Gastroesophageal sphincter (tissue), 3 donors: ENCODE results near the gene TIMM22.

Experiments
- POLR2A ChIP-seq, 2 donors: fragments of 450-650 bp; IDR thresholded peaks; one replicate each; pipeline ENCODE4 v1.6.1; 2017; ENCODE audit warnings: antibody characterized with exemption in 2 of 2, mild to moderate bottlenecking in 2 of 2, moderate library complexity in 1 of 2
- POLR2AphosphoS5 ChIP-seq: sonication (generic); formaldehyde crosslinking; IDR thresholded peaks from one replicate; pipeline ENCODE4 v1.6.1; 2017; ENCODE audit warnings: antibody characterized with exemption
- TF ChIP-seq, protein P1 (sequence below), 4 experiments: fragments of 200-600 bp in 2 of 4; fragments of 450-650 bp in 2 of 4; sonication (generic) in 1 of 4; IDR thresholded peaks; one replicate each; pipeline ENCODE4 v1.5.1; 2017 to 2019; ENCODE audit warnings: antibody characterized with exemption in 4 of 4, mild to moderate bottlenecking in 2 of 4, moderate library complexity in 2 of 4

DNA sequence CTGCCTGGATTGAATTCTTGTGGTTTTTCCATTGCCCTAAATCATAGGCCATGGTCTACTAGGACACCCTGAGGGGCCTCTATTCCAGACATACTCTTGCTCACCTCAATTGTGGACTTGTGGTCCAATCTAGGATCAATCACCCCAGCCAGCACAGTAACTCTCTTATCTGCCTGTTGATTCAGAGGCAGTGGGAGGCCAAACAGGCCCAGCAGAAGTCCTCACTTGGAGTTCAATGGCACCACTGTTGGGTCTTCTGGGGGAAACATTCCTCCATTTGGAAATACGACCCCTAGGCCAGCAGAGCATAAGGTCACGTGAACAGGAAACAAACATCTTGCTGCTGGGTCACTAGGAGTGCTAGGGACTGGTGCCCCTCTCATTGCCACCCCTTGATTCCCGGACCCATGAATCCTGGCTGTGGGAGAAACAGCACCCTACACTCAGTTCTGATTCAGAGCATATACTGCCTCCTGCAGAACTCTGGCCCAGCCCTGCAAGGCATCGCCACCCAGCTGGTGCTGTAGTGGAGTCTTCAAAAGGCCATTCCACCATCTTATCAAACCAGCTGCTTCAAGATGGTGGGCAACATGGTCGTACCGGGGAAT lies 10.5 kb upstream of the TIMM22 start:
- TF ChIP-seq, protein P1, sequence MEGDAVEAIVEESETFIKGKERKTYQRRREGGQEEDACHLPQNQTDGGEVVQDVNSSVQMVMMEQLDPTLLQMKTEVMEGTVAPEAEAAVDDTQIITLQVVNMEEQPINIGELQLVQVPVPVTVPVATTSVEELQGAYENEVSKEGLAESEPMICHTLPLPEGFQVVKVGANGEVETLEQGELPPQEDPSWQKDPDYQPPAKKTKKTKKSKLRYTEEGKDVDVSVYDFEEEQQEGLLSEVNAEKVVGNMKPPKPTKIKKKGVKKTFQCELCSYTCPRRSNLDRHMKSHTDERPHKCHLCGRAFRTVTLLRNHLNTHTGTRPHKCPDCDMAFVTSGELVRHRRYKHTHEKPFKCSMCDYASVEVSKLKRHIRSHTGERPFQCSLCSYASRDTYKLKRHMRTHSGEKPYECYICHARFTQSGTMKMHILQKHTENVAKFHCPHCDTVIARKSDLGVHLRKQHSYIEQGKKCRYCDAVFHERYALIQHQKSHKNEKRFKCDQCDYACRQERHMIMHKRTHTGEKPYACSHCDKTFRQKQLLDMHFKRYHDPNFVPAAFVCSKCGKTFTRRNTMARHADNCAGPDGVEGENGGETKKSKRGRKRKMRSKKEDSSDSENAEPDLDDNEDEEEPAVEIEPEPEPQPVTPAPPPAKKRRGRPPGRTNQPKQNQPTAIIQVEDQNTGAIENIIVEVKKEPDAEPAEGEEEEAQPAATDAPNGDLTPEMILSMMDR (IDR thresholded peaks at IDR 0.05): no peak
- no peak for TF ChIP-seq POLR2A (IDR thresholded peaks at IDR 0.05)
- no peak for TF ChIP-seq POLR2AphosphoS5
